Chondrocyte (in vitro differentiated cells): ENCODE data around the gene MACROD2. TPM values are rescaled to one million over a fixed set of nuclear protein-coding genes. Genes with fewer than 3 reads are reported as not detected.

ENCODE experiments used
- DNase-seq: peaks from one replicate; pipeline ENCODE4 v3.0.0; 2021; ENCODE audit warnings: mixed read lengths, low spot score
- H3K27ac Mint-ChIP-seq: one replicate; pipeline ENCODE4 v1.8.0; 2021; ENCODE audit warnings: mild to moderate bottlenecking, moderate library complexity, mixed read lengths; ENCODE audit not compliant: unreplicated experiment
- H3K27me3 Mint-ChIP-seq: 2 replicates; pipeline ENCODE4 v1.8.0; 2021; ENCODE audit warnings: low read depth, mixed read lengths
- H3K36me3 Mint-ChIP-seq: 2 replicates; pipeline ENCODE4 v1.8.0; 2021; ENCODE audit warnings: low read depth, mixed read lengths
- H3K4me1 Mint-ChIP-seq: 2 replicates; pipeline ENCODE4 v1.8.0; 2021; ENCODE audit warnings: low read depth, mild to moderate bottlenecking, mixed read lengths
- H3K4me3 Mint-ChIP-seq: one replicate; pipeline ENCODE4 v1.8.0; 2021; ENCODE audit warnings: mild to moderate bottlenecking, moderate library complexity, mixed read lengths; ENCODE audit not compliant: unreplicated experiment
- H3K9me3 Mint-ChIP-seq: 2 replicates; pipeline ENCODE4 v1.8.0; 2021; ENCODE audit warnings: low read depth, mixed read lengths
- CTCF ChIP-seq: fragments of 200-600 bp; sonication (generic); IDR thresholded peaks from 2 replicates; pipeline ENCODE4 v1.5.0; 2021; ENCODE audit warnings: antibody characterized with exemption, mild to moderate bottlenecking, moderate library complexity
- total RNA-seq: library from RNA; stranded (reverse); gene quantifications from 3 replicates; pipeline ENCODE4 v1.2.1, GENCODE V29; 2021

The MACROD2 gene
- total RNA-seq, 1 donor from 2014 or later = 3.2 TPM

DNA sequence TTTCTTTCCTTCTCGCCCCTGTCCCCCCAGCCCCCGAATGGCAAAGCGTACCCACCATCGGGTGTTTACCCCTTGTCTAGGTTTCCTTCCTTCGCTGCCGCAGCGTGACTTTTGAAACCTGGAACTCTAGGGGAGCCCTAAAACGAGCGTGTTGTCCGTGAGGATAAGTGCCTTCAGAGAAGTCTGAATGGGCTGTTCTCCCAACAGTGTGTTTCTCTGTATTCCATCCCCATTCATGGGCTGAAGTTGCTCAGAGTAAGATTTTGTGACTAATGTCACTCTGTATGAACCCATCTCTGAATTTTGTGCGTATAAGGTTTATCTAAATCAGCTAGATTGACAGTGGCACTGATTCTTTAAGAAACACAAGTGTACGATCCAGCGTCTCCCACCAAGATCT lies 949 bp downstream of the MACROD2 start:
- Mint-ChIP-seq H3K27ac (no peak overlapping the region), H3K36me3 (peaks cover 3% of the 10 kb centered on the region), H3K4me3 (peak overlapping the region; percentile 82), H3K9me3 (peaks cover 23% of the 10 kb centered on the region), H3K4me1 (peaks cover 6% of the 10 kb centered on the region), H3K27me3 (no peaks in the 10 kb centered on the region)
- DNase-seq = no peak
- TF ChIP-seq CTCF = no peak

GRCh38 chr20:14000917-14001316 lies 5.6 kb downstream of the MACROD2 start:
- Mint-ChIP-seq H3K27me3 (no peaks in the 10 kb centered on the region), H3K4me3 (no peak overlapping the region), H3K4me1 (peaks cover 6% of the 10 kb centered on the region)

DNA sequence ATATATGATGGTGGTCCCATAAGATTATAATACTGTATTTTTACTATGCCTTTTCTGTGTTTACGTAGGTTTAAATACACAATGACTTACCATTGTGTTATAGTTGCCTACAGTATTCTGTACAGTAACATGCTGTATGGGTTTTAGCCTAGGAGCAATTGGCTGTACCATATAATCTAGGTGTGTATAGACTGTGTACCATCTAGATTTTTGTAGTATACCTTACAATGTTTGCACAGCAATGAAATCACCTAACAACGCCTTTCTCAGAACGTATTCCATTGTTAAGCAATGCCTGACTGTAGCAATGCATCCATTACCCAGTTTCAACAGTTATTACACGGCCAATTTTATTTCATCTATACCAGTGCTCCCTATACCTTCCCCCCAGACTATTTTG lies 10.7 kb downstream of the MACROD2 start:
- no peaks in the 10 kb centered on the region for H3K4me1 Mint-ChIP-seq
- H3K36me3 Mint-ChIP-seq = no peaks in the 10 kb centered on the region
- peaks cover 8% of the 10 kb centered on the region for H3K9me3 Mint-ChIP-seq
- no peaks in the 10 kb centered on the region for H3K27me3 Mint-ChIP-seq
- no peak for TF ChIP-seq CTCF
- no peak for DNase-seq
- no peak overlapping the region for H3K27ac Mint-ChIP-seq
- no peak overlapping the region for H3K4me3 Mint-ChIP-seq

More at GRCh38 chr20:14000917-14001316, 5.6 kb downstream of the MACROD2 start:
- Mint-ChIP-seq H3K27ac (no peak overlapping the region), H3K36me3 (no peaks in the 10 kb centered on the region), H3K9me3 (no peaks in the 10 kb centered on the region)
- TF ChIP-seq CTCF = no peak
- no peak for DNase-seq

DNA sequence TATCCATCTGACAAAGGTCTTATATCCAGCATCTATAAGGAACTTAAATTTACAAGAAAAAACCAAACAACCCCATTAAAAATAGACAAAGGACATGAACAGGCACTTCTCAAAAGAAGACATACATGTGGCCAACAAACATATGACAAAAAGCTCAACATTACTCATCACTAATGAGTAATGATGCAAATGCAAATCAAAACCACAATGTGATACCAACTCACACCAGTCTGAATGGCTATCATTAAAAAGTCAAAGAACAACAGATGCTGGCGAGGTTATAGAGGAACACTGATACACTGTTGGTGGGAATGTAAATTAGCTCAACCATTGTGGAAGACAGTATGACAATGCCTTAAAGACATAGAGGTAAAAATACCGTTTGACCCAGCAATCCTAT lies 13.9 kb downstream of the MACROD2 start:
- TF ChIP-seq CTCF = no peak
- no peak overlapping the region for H3K4me3 Mint-ChIP-seq
- no peaks in the 10 kb centered on the region for H3K27me3 Mint-ChIP-seq
- no peaks in the 10 kb centered on the region for H3K4me1 Mint-ChIP-seq
- no peak overlapping the region for H3K27ac Mint-ChIP-seq
- H3K36me3 Mint-ChIP-seq = peaks cover 1% of the 10 kb centered on the region
- peaks cover 20% of the 10 kb centered on the region for H3K9me3 Mint-ChIP-seq
- no peak for DNase-seq

DNA sequence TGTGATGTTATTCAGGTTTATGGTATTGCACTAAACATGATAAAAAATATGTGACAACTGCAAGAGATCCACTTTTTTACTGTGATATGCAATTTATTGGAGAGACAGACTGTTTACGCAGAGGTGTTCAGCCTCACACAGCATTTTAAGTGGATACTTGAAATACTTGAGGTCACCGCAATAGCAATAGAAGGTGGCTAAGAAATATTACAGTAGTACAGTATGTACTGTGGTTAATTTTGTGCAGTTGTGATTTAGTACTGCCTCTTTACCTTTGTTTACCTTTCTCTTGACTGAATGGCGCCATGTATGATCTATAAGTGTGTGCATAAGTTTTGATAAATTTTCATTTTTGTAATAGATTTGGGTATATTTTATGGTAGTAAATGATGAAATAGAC lies 17.4 kb downstream of the MACROD2 start:
- no peak for TF ChIP-seq CTCF
- no peak for DNase-seq
- Mint-ChIP-seq H3K27me3 (no peaks in the 10 kb centered on the region), H3K27ac (no peak overlapping the region), H3K36me3 (peaks cover 7% of the 10 kb centered on the region), H3K9me3 (peaks cover 31% of the 10 kb centered on the region), H3K4me1 (no peaks in the 10 kb centered on the region), H3K4me3 (no peak overlapping the region)
